ENCODE measurements around the gene PDE6C.

GRCh38 chr10:93672890-93673289, 60.6 kb downstream of the PDE6C start:
- TF ChIP-seq CTCF (IDR thresholded peaks at IDR 0.05; ENCODE audit: low read length) (no peak), EZH2 (optimal IDR thresholded peaks at IDR 0.05; ENCODE audit: low read depth, low read length) (no peak)
